Activated CD8-positive, alpha-beta T cell treated with anti-CD3 and anti-CD28 coated beads for 36 hours (primary cell): Measurements from ENCODE around the gene NPTN. TPM values are rescaled to one million over a fixed set of nuclear protein-coding genes. Genes with fewer than 3 reads are reported as not detected.

Experiments
- ATAC-seq: fragments of 200-7000 bp; cut with Tn5 transposase; one replicate; pipeline ENCODE4 v1.10.0; 2021; ENCODE audit warnings: mild to moderate bottlenecking, moderate library complexity
- CTCF ChIA-PET: fragments of 350-600 bp; sonication (Branson Sonifier 250); formaldehyde crosslinking; loops from one replicate; lab custom pipeline; 2021; ENCODE audit warnings: antibody characterized with exemption; lab: Charles Lee
- POLR2A ChIA-PET: fragments of 350-600 bp; sonication (Branson Sonifier 250); formaldehyde crosslinking; loops from one replicate; lab custom pipeline; 2021; ENCODE audit warnings: antibody characterized with exemption; lab: Charles Lee
- DNase-seq: peaks from one replicate; pipeline ENCODE4 v3.0.0-alpha.2; 2020
- H3K27ac Mint-ChIP-seq: one replicate; pipeline ENCODE4 v1.8.0; 2021; ENCODE audit warnings: mild to moderate bottlenecking, mixed read lengths
- H3K27me3 Mint-ChIP-seq: one replicate; pipeline ENCODE4 v1.8.0; 2021; ENCODE audit warnings: mixed read lengths
- H3K36me3 Mint-ChIP-seq: one replicate; pipeline ENCODE4 v1.8.0; 2021; ENCODE audit warnings: low read depth, mixed read lengths
- H3K4me1 Mint-ChIP-seq: one replicate; pipeline ENCODE4 v1.8.0; 2021; ENCODE audit warnings: low read depth, mixed read lengths
- H3K4me3 Mint-ChIP-seq: one replicate; pipeline ENCODE4 v1.8.0; 2021; ENCODE audit warnings: mild to moderate bottlenecking, moderate library complexity, mixed read lengths
- H3K9me3 Mint-ChIP-seq: one replicate; pipeline ENCODE4 v1.8.0; 2021; ENCODE audit warnings: mixed read lengths
- intact Hi-C: fragments of 100-400 bp; cut with micrococcal nuclease; formaldehyde crosslinking; loops from one replicate; pipeline ENCODE4 v1.10.0; 2022
- total RNA-seq, 2 experiments: library from RNA; stranded (reverse); gene quantifications; one replicate each; pipeline ENCODE4 v1.2.3, GENCODE V29; 2021
- TF ChIP-seq, protein P1 (sequence below): fragments of 200-600 bp; IDR thresholded peaks from one replicate; pipeline ENCODE4 v1.8.0; 2022; ENCODE audit warnings: antibody characterized with exemption, mild to moderate bottlenecking

Gene NPTN
- total RNA-seq, 2 experiments from 2014 or later, result 27.4 to 33.6 TPM

DNA sequence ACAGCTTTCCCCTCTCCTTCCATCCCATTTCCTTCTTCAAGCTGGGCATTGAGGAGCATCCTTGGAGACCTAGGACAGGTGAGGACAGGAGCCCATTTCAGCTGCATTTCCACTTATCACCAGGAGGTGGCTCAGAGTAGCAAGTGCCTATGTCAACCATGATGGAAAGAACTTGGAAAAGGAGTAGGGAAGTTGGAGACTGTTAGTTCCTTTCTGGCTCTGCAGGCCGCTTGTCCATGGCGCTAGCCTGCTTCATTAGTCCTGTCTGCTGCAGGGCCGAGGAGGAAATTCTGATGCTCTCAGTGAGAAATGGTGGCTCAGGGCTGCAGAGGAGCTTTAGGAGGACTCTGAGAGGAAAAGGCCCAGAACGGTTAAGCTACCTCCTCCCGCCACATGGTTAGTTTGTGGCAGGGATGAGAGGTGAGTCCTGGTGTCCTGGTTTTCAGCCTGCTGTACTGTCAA is 44.0 kb upstream of the NPTN start:
- H3K36me3 Mint-ChIP-seq, result no peaks in the 10 kb centered on the region
- no peak overlapping the region for H3K27ac Mint-ChIP-seq
- TF ChIP-seq, protein P1, sequence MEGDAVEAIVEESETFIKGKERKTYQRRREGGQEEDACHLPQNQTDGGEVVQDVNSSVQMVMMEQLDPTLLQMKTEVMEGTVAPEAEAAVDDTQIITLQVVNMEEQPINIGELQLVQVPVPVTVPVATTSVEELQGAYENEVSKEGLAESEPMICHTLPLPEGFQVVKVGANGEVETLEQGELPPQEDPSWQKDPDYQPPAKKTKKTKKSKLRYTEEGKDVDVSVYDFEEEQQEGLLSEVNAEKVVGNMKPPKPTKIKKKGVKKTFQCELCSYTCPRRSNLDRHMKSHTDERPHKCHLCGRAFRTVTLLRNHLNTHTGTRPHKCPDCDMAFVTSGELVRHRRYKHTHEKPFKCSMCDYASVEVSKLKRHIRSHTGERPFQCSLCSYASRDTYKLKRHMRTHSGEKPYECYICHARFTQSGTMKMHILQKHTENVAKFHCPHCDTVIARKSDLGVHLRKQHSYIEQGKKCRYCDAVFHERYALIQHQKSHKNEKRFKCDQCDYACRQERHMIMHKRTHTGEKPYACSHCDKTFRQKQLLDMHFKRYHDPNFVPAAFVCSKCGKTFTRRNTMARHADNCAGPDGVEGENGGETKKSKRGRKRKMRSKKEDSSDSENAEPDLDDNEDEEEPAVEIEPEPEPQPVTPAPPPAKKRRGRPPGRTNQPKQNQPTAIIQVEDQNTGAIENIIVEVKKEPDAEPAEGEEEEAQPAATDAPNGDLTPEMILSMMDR, result peak; percentile 85
- DNase-seq, result peak; percentile 59
- intact Hi-C loops, result loop anchor here (2.0 kb wide), 1 partner anchor 24 kb away; no protein-coding TSS in a partner anchor
- peaks cover 8% of the 10 kb centered on the region for H3K4me1 Mint-ChIP-seq
- CTCF ChIA-PET, result interaction anchor here (0.6 to 7.8 kb wide), 21 partner anchors 8 to 216 kb away, joined by 3 to 165 read pairs (median 4); partner anchors contain the start of genes INSYN1 and NPTN
- ATAC-seq, result peak; percentile 79
- no peak overlapping the region for H3K4me3 Mint-ChIP-seq
- POLR2A ChIA-PET, result interaction anchor here (1.3 kb wide), 1 partner anchor 23 kb away, joined by 3 read pairs; no protein-coding TSS in a partner anchor
- H3K9me3 Mint-ChIP-seq, result no peaks in the 10 kb centered on the region
- peaks cover 30% of the 10 kb centered on the region for H3K27me3 Mint-ChIP-seq

DNA sequence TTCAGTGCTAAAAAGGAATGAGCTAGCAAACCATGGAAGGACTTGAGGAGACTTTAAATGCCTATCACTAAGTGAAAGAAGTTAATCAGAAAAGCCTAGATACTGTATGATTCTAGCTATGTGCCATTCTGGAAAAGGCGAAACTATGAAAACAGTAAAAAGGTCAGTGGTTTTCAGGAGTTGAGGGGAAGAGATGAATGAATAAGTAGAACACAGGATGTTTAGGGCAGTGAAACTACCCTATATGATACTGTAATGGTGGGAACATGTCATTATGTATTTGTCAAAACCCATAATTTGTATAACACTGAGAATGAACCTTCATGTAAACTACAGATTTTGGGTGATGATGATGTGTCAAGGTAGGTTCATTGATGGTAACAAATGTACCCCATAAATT is 41.4 kb upstream of the NPTN start:
- H3K9me3 Mint-ChIP-seq, result no peaks in the 10 kb centered on the region
- ChIA-PET POLR2A (no interaction called here), CTCF (interaction anchor here (0.9 to 3.0 kb wide), 4 partner anchors 13 to 433 kb away, joined by 3 to 17 read pairs (median 8); no protein-coding TSS in a partner anchor)
- peaks cover 39% of the 10 kb centered on the region for H3K27me3 Mint-ChIP-seq
- H3K36me3 Mint-ChIP-seq, result no peaks in the 10 kb centered on the region
- no peak for DNase-seq
- peaks cover 4% of the 10 kb centered on the region for H3K4me1 Mint-ChIP-seq
- intact Hi-C loops, result no loop called here
- no peak overlapping the region for H3K4me3 Mint-ChIP-seq
- ATAC-seq, result no peak
- TF ChIP-seq, protein P1, result no peak
- no peak overlapping the region for H3K27ac Mint-ChIP-seq

DNA sequence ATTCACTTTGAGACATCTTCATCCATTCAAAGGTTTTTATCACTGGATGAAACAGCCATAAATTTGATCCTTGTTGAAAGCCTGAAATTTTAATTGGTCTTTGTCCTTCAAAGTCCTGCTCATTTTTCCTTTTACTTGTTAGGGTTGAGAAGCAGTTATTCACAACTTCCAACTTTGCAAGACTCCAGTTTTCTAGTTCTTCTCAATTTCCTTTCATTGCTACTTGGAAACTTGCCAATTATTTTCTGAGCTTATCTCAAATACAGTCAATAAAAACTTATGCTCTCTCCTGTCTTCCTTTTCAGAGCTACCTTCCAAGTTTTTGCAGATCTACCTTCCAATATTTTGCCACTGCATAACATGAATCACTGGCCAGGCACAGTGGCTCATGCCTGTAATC is 27.3 kb upstream of the NPTN start:
- no peak overlapping the region for H3K27ac Mint-ChIP-seq
- H3K36me3 Mint-ChIP-seq, result no peaks in the 10 kb centered on the region
- ATAC-seq, result no peak
- peaks cover 3% of the 10 kb centered on the region for H3K4me1 Mint-ChIP-seq
- TF ChIP-seq, protein P1, result no peak
- intact Hi-C loops, result no loop called here
- H3K4me3 Mint-ChIP-seq, result no peak overlapping the region
- ChIA-PET POLR2A (no interaction called here), CTCF (interaction anchor here (1.2 to 2.1 kb wide), 3 partner anchors 16 to 44 kb away, joined by 4 to 6 read pairs (median 5); no protein-coding TSS in a partner anchor)
- H3K27me3 Mint-ChIP-seq, result peaks cover 24% of the 10 kb centered on the region
- H3K9me3 Mint-ChIP-seq, result peaks cover 2% of the 10 kb centered on the region
- no peak for DNase-seq

DNA sequence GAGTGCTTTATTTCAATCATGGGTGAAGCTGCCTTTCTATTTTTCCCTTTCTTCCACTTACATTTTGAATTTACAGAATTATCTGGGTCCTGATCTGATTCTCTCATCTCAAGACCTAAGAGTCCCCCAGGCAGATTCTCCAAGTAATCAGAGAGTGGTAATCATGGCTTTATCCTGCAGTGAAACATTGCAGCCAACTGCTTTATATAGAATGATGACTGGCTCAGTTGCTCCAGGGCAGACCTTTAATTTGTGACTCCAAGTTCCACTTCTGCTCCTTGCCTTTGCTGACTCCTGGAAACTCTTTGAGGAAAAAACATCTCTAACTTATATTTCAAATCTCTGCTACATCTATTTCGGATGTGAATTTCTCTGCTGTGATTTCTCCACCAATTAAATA is 25.5 kb upstream of the NPTN start:
- no peak for ATAC-seq
- Mint-ChIP-seq H3K27ac (no peak overlapping the region), H3K9me3 (peaks cover 2% of the 10 kb centered on the region), H3K4me1 (peaks cover 3% of the 10 kb centered on the region), H3K4me3 (no peak overlapping the region), H3K27me3 (peaks cover 26% of the 10 kb centered on the region), H3K36me3 (no peaks in the 10 kb centered on the region)
- ChIA-PET POLR2A (no interaction called here), CTCF (interaction anchor here (1.6 to 2.2 kb wide), 2 partner anchors 22 to 41 kb away, joined by 4 to 5 read pairs; no protein-coding TSS in a partner anchor)
- TF ChIP-seq, protein P1, result no peak
- intact Hi-C loops, result no loop called here
- DNase-seq, result no peak

DNA sequence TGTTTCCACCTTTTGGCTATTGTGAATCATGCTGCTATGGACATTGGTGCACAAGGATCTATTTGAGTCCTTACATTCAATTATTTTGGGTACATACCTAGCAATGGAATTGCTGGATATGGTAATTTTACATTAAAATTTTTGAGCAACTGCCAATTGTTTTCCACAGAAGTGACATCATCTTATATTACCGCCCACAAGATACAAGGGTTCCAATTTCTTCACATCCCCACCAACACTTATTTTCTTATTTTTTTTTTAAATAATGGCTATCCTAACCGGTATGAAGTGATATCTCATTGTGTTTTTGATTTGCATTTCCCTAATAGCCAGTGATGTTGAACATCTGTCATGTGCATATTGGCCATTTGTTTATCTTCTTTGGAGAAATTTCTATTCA is 22.5 kb upstream of the NPTN start:
- Mint-ChIP-seq H3K27ac (no peak overlapping the region), H3K9me3 (peaks cover 6% of the 10 kb centered on the region), H3K27me3 (peaks cover 27% of the 10 kb centered on the region), H3K36me3 (no peaks in the 10 kb centered on the region), H3K4me3 (no peak overlapping the region), H3K4me1 (peaks cover 13% of the 10 kb centered on the region)
- POLR2A ChIA-PET, result no interaction called here
- CTCF ChIA-PET, result no interaction called here
- TF ChIP-seq, protein P1, result no peak
- DNase-seq (no peak), ATAC-seq (no peak)
- intact Hi-C loops, result no loop called here
